ENCODE results near the gene UBE2E2.

UBE2E2 gene

GRCh38 chr3:23540600-23540999 is 337.5 kb downstream of the UBE2E2 start:
- no peak for DNase-seq (ENCODE audit: insufficient read length)
- no peak for TF ChIP-seq POLR2A (IDR thresholded peaks at IDR 0.05; ENCODE audit: low read depth, low read length)
- no peak for TF ChIP-seq TAF1 (IDR thresholded peaks at IDR 0.05; ENCODE audit: borderline replicate concordance, low read depth, low read length)
- TF ChIP-seq POLR2AphosphoS5 (IDR thresholded peaks at IDR 0.05; ENCODE audit: low read depth, low read length) = no peak
- FAIRE-seq = no peak

GRCh38 chr3:23542079-23542478 is 339.0 kb downstream of the UBE2E2 start:
- TF ChIP-seq POLR2A (IDR thresholded peaks at IDR 0.05; ENCODE audit: low read depth, low read length) = no peak
- no peak for TF ChIP-seq TAF1 (IDR thresholded peaks at IDR 0.05; ENCODE audit: borderline replicate concordance, low read depth, low read length)
- TF ChIP-seq POLR2AphosphoS5 (IDR thresholded peaks at IDR 0.05; ENCODE audit: low read depth, low read length) = no peak
- DNase-seq (ENCODE audit: insufficient read length) = no peak
- no peak for FAIRE-seq

GRCh38 chr3:23546181-23546580 is 343.1 kb downstream of the UBE2E2 start:
- FAIRE-seq = no peak
- DNase-seq (ENCODE audit: insufficient read length) = no peak
- TF ChIP-seq TAF1 (IDR thresholded peaks at IDR 0.05; ENCODE audit: borderline replicate concordance, low read depth, low read length) (no peak), POLR2AphosphoS5 (IDR thresholded peaks at IDR 0.05; ENCODE audit: low read depth, low read length) (no peak), POLR2A (IDR thresholded peaks at IDR 0.05; ENCODE audit: low read depth, low read length) (no peak)

GRCh38 chr3:23547905-23548650 is 345.0 kb downstream of the UBE2E2 start:
- TF ChIP-seq TAF1 (IDR thresholded peaks at IDR 0.05; ENCODE audit: borderline replicate concordance, low read depth, low read length) = no peak
- TF ChIP-seq POLR2A (IDR thresholded peaks at IDR 0.05; ENCODE audit: low read depth, low read length) = no peak
- no peak for TF ChIP-seq POLR2AphosphoS5 (IDR thresholded peaks at IDR 0.05; ENCODE audit: low read depth, low read length)
- no peak for DNase-seq (ENCODE audit: insufficient read length)
- peak; percentile 77 for FAIRE-seq

- DNase-seq (ENCODE audit: insufficient read length) (no peak), FAIRE-seq (no peak)
- TF ChIP-seq POLR2A (IDR thresholded peaks at IDR 0.05; ENCODE audit: low read depth, low read length) = no peak
- no peak for TF ChIP-seq TAF1 (IDR thresholded peaks at IDR 0.05; ENCODE audit: borderline replicate concordance, low read depth, low read length)
- no peak for TF ChIP-seq POLR2AphosphoS5 (IDR thresholded peaks at IDR 0.05; ENCODE audit: low read depth, low read length)
These were observed 345.6 kb downstream of the UBE2E2 start for GRCh38 chr3:23548706-23549105.

- FAIRE-seq (peak; percentile 21), DNase-seq (ENCODE audit: insufficient read length) (no peak)
- TF ChIP-seq POLR2A (IDR thresholded peaks at IDR 0.05; ENCODE audit: low read depth, low read length) (no peak), TAF1 (IDR thresholded peaks at IDR 0.05; ENCODE audit: borderline replicate concordance, low read depth, low read length) (no peak), POLR2AphosphoS5 (IDR thresholded peaks at IDR 0.05; ENCODE audit: low read depth, low read length) (no peak)
These were observed 346.2 kb downstream of the UBE2E2 start for GRCh38 chr3:23549148-23549910.

- TF ChIP-seq TAF1 (IDR thresholded peaks at IDR 0.05; ENCODE audit: borderline replicate concordance, low read depth, low read length) (no peak), POLR2A (IDR thresholded peaks at IDR 0.05; ENCODE audit: low read depth, low read length) (no peak), POLR2AphosphoS5 (IDR thresholded peaks at IDR 0.05; ENCODE audit: low read depth, low read length) (no peak)
- peak; percentile 74 for FAIRE-seq
- DNase-seq (ENCODE audit: insufficient read length) = no peak
These were observed 347.3 kb downstream of the UBE2E2 start for GRCh38 chr3:23550402-23550801.

GRCh38 chr3:23552506-23552905 is 349.4 kb downstream of the UBE2E2 start:
- FAIRE-seq (peak; percentile 66), DNase-seq (ENCODE audit: insufficient read length) (no peak)
- TF ChIP-seq TAF1 (IDR thresholded peaks at IDR 0.05; ENCODE audit: borderline replicate concordance, low read depth, low read length) = no peak
- TF ChIP-seq POLR2AphosphoS5 (IDR thresholded peaks at IDR 0.05; ENCODE audit: low read depth, low read length) = no peak
- TF ChIP-seq POLR2A (IDR thresholded peaks at IDR 0.05; ENCODE audit: low read depth, low read length) = no peak

- FAIRE-seq = no peak
- no peak for DNase-seq (ENCODE audit: insufficient read length)
These were observed 350.2 kb downstream of the UBE2E2 start for GRCh38 chr3:23553353-23553752.

GRCh38 chr3:23565041-23565775 is 362.1 kb downstream of the UBE2E2 start:
- no peak for FAIRE-seq
- DNase-seq (ENCODE audit: insufficient read length) = no peak
- TF ChIP-seq POLR2AphosphoS5 (IDR thresholded peaks at IDR 0.05; ENCODE audit: low read depth, low read length) (no peak), POLR2A (IDR thresholded peaks at IDR 0.05; ENCODE audit: low read depth, low read length) (no peak), TAF1 (IDR thresholded peaks at IDR 0.05; ENCODE audit: borderline replicate concordance, low read depth, low read length) (no peak)

More at GRCh38 chr3:23553353-23553752, 350.2 kb downstream of the UBE2E2 start:
- TF ChIP-seq TAF1 (IDR thresholded peaks at IDR 0.05; ENCODE audit: borderline replicate concordance, low read depth, low read length) (no peak), POLR2A (IDR thresholded peaks at IDR 0.05; ENCODE audit: low read depth, low read length) (no peak), POLR2AphosphoS5 (IDR thresholded peaks at IDR 0.05; ENCODE audit: low read depth, low read length) (no peak)

- no peak for FAIRE-seq
- TF ChIP-seq POLR2AphosphoS5 (IDR thresholded peaks at IDR 0.05; ENCODE audit: low read depth, low read length) = no peak
- TF ChIP-seq POLR2A (IDR thresholded peaks at IDR 0.05; ENCODE audit: low read depth, low read length) = no peak
- no peak for TF ChIP-seq TAF1 (IDR thresholded peaks at IDR 0.05; ENCODE audit: borderline replicate concordance, low read depth, low read length)
- DNase-seq (ENCODE audit: insufficient read length) = no peak
These were observed 363.4 kb downstream of the UBE2E2 start for GRCh38 chr3:23566499-23566898.
